Astrocyte (in vitro differentiated cells and primary cell): ENCODE results near the gene HPRT1.

Experiments used
- CTCF ChIP-seq: IDR thresholded peaks from 2 replicates; pipeline ENCODE4 v1.5.1; 2011; ENCODE audit warnings: low read depth, mild to moderate bottlenecking, inconsistent platforms, low read length, moderate library complexity; ENCODE audit not compliant: insufficient read depth
- EZH2 ChIP-seq: IDR thresholded peaks from 2 replicates; pipeline ENCODE4 v1.6.1; 2012; ENCODE audit warnings: mild to moderate bottlenecking, low read length, inconsistent platforms; ENCODE audit not compliant: insufficient read depth

- TF ChIP-seq CTCF (no peak), EZH2 (no peak)
Observed at GRCh38 chrX:134541906-134542305, 81.9 kb downstream of the HPRT1 start.
